HepG2 (cell line): ENCODE results near the gene HKDC1. TPM values are rescaled to one million over a fixed set of nuclear protein-coding genes. Genes with fewer than 3 reads are reported as not detected.

ENCODE experiments used
- ATAC-seq: fragments of 200-7000 bp; cut with Tn5 transposase; 3 replicates; pipeline ENCODE4 v1.9.1; 2020; ENCODE audit warnings: mild to moderate bottlenecking, moderate library complexity
- BruUV-seq: library from RNA; stranded (reverse); fragments of 400-500 nt; replicated peaks from 2 replicates; lab custom pipeline; 2021; lab: Mats Ljungman, UMichigan
- CTCF ChIA-PET: fragments of 300-600 bp; formaldehyde crosslinking; extraction: SDS; loops from one replicate; lab custom pipeline; 2021; ENCODE audit warnings: low total read pairs, inconsistent platforms, low intra/inter-chr PET ratio; lab: Yijun Ruan, JAX
- POLR2A ChIA-PET: fragments of 350-600 bp; sonication (Branson Sonifier 250); formaldehyde crosslinking; loops from one replicate; lab custom pipeline; 2020; ENCODE audit warnings: antibody characterized with exemption, inconsistent platforms; lab: Yijun Ruan, JAX
- DNase-seq: peaks from one replicate; pipeline ENCODE4 v3.0.0-alpha.2; 2015; ENCODE audit warnings: low spot score
- FAIRE-seq: peaks from 3 replicates; lab custom pipeline; 2011; peaks lifted over from hg19 to GRCh38; lab: Jason Lieb, UNC
- H2AFZ ChIP-seq: one replicate; pipeline ENCODE4 v1.6.1; 2011; ENCODE audit warnings: low read length, inconsistent platforms
- H3K27ac ChIP-seq: fragments of 300-600 bp; 3 replicates; pipeline ENCODE4 v1.8.0; 2011; ENCODE audit warnings: mixed run types, mild to moderate bottlenecking, mixed read lengths, low read length, inconsistent platforms; ENCODE audit not compliant: insufficient read depth; ENCODE audit errors: extremely low read length
- H3K27me3 ChIP-seq, 2 experiments: fragments of 200-600 bp in 1 of 2; 2 replicates in 1 of 2; 3 replicates in 1 of 2; pipeline versions ENCODE4 v1.6.0 to v1.8.0; 2011; ENCODE audit warnings: low read length in 2 of 2, mild to moderate bottlenecking in 2 of 2, moderate library complexity in 2 of 2, inconsistent platforms in 1 of 2; ENCODE audit not compliant: insufficient read depth in 2 of 2, control insufficient read depth in 1 of 2
- H3K36me3 ChIP-seq, 2 experiments: fragments of 200-600 bp in 1 of 2; replicated peaks in 1 of 2; 2 replicates in 1 of 2; 3 replicates in 1 of 2; pipeline versions ENCODE4 v1.5.1 to v1.8.0; 2011; ENCODE audit warnings: low read length in 2 of 2, inconsistent platforms in 1 of 2; ENCODE audit not compliant: insufficient read depth in 2 of 2, control insufficient read depth in 1 of 2
- H3K4me1 ChIP-seq: 2 replicates; pipeline ENCODE4 v1.5.1; 2012; ENCODE audit warnings: low read length, inconsistent platforms; ENCODE audit not compliant: insufficient read depth
- H3K4me2 ChIP-seq: 2 replicates; pipeline ENCODE4 v1.6.0; 2011; ENCODE audit warnings: low read depth, low read length, inconsistent platforms
- H3K4me3 ChIP-seq, 3 experiments: fragments of 200-600 bp in 1 of 3; sonication (generic), shearing (Covaris generic) in 1 of 3; replicated peaks in 1 of 3; 2 replicates each; pipeline ENCODE4 v1.5.1; 2011 to 2016; ENCODE audit warnings: low read length in 3 of 3, inconsistent platforms in 2 of 3, low read depth in 2 of 3, mild to moderate bottlenecking in 2 of 3, control low read depth in 1 of 3, mixed read lengths in 1 of 3; ENCODE audit not compliant: insufficient read depth in 1 of 3
- H3K79me2 ChIP-seq: one replicate; pipeline ENCODE4 v1.6.1; 2011; ENCODE audit warnings: low read length, inconsistent platforms; ENCODE audit not compliant: insufficient read depth
- H3K9ac ChIP-seq: 2 replicates; pipeline ENCODE4 v1.6.0; 2011; ENCODE audit warnings: mild to moderate bottlenecking, low read depth, low read length, inconsistent platforms; ENCODE audit not compliant: insufficient read depth
- H3K9me3 ChIP-seq: 2 replicates; pipeline ENCODE4 v1.5.1; 2012; ENCODE audit warnings: mild to moderate bottlenecking, low read length
- H4K20me1 ChIP-seq: 2 replicates; pipeline ENCODE4 v1.6.0; 2011; ENCODE audit warnings: inconsistent platforms, mild to moderate bottlenecking, low read length, moderate library complexity; ENCODE audit not compliant: insufficient read depth
- CENPT ChIP-seq: sonication (generic); formaldehyde crosslinking; IDR thresholded peaks from 2 replicates; pipeline ENCODE4 v1.8.0; 2022; ENCODE audit warnings: low read depth, mild to moderate bottlenecking, moderate library complexity, missing genetic modification reagents
- CTCF ChIP-seq: sonication (generic); formaldehyde crosslinking; IDR thresholded peaks from 2 replicates; pipeline ENCODE4 v1.5.0; 2020; ENCODE audit warnings: mild to moderate bottlenecking, missing genetic modification reagents, moderate library complexity
- DR1 ChIP-seq: sonication (generic); formaldehyde crosslinking; IDR thresholded peaks from 2 replicates; pipeline ENCODE4 v1.8.0; 2021; ENCODE audit warnings: mild to moderate bottlenecking, missing genetic modification reagents, inconsistent platforms
- HIC2 ChIP-seq: sonication (generic); formaldehyde crosslinking; IDR thresholded peaks from 2 replicates; pipeline ENCODE4 v1.9.0; 2022; ENCODE audit warnings: low read depth, missing genetic modification reagents
- HMG20B ChIP-seq: conservative IDR thresholded peaks from 2 replicates; pipeline ENCODE4 v1.6.1; 2016; ENCODE audit warnings: missing genetic modification reagents, missing compliant biosample characterization
- KAT2B ChIP-seq: fragments of 150-350 bp; IDR thresholded peaks from 2 replicates; pipeline ENCODE4 v1.6.1; 2014; ENCODE audit warnings: low read depth, low read length, borderline replicate concordance
- LCORL ChIP-seq, 2 experiments: fragments of 450-650 bp in 1 of 2; sonication (generic) in 1 of 2; formaldehyde crosslinking in 1 of 2; IDR thresholded peaks; 2 replicates each; pipeline versions ENCODE4 v1.5.0 to v1.6.1; 2017 to 2020; ENCODE audit warnings: antibody characterized with exemption in 1 of 2, missing genetic modification reagents in 1 of 2
- NFKBIZ ChIP-seq: IDR thresholded peaks from 2 replicates; pipeline ENCODE4 v1.6.1; 2018; ENCODE audit warnings: missing genetic modification reagents, missing compliant biosample characterization
- NR2F6 ChIP-seq, 2 experiments: IDR thresholded peaks; 2 replicates each; pipeline ENCODE4 v1.6.1; 2016; ENCODE audit warnings: antibody characterized with exemption in 1 of 2, mild to moderate bottlenecking in 1 of 2
- SP4 ChIP-seq: sonication (generic); formaldehyde crosslinking; IDR thresholded peaks from 2 replicates; pipeline ENCODE4 v1.8.1; 2023; ENCODE audit warnings: mild to moderate bottlenecking, missing genetic modification reagents
- SYNCRIP ChIP-seq: fragments of 200-400 bp; formaldehyde crosslinking; IDR thresholded peaks from 2 replicates; pipeline ENCODE4 v1.6.1; 2018; ENCODE audit warnings: mild to moderate bottlenecking, low read depth, low read length; ENCODE audit not compliant: insufficient read depth
- ZBTB2 ChIP-seq: sonication (generic); formaldehyde crosslinking; IDR thresholded peaks from 2 replicates; pipeline ENCODE4 v1.8.0; 2022; ENCODE audit warnings: low read depth, missing genetic modification reagents
- ZNF235 ChIP-seq: sonication (generic); formaldehyde crosslinking; IDR thresholded peaks from 2 replicates; pipeline ENCODE4 v1.8.1; 2023; ENCODE audit warnings: mild to moderate bottlenecking, missing genetic modification reagents, borderline replicate concordance
- ZNF260 ChIP-seq: sonication (generic); formaldehyde crosslinking; IDR thresholded peaks from 2 replicates; pipeline ENCODE4 v1.4.0; 2020; ENCODE audit warnings: missing genetic modification reagents, low read depth, mild to moderate bottlenecking, borderline replicate concordance
- ZNF616 ChIP-seq: sonication (generic); formaldehyde crosslinking; IDR thresholded peaks from 2 replicates; pipeline ENCODE4 v1.5.0; 2020; ENCODE audit warnings: low read depth, mild to moderate bottlenecking, missing genetic modification reagents
- ZSCAN12 ChIP-seq: sonication (generic); formaldehyde crosslinking; IDR thresholded peaks from 2 replicates; pipeline ENCODE4 v1.9.0; 2021; ENCODE audit warnings: mild to moderate bottlenecking, missing genetic modification reagents
- WGBS: methylation state at CpG from one replicate; pipeline ENCODE4 v1.1.6; 2017; ENCODE audit warnings: low lambda C conversion rate; 5-methylcytosine and 5-hydroxymethylcytosine counted together
- in situ Hi-C: cut with HindIII; loops from 2 replicates; pipeline ENCODE4 v1.10.0; 2017; ENCODE audit warnings: low pct_unique_long_range_greater_than_20kb; ENCODE audit not compliant: extremely low pct_ligation_motif_present
- intact Hi-C: fragments of 100-400 bp; cut with micrococcal nuclease; formaldehyde crosslinking; loops from one replicate; pipeline ENCODE4 v1.10.0; 2022; ENCODE audit not compliant: unreplicated experiment
- polyA plus RNA-seq, 8 experiments: library from polyadenylated mRNA; depleted of rRNA in 3 of 8; stranded (reverse) in 7 of 8; unstranded in 1 of 8; fragments of >200 nt; fragmentation: Illumina TruSeq in 4 of 8; extraction: Trizol in 4 of 8; gene quantifications; 2 replicates each; pipeline versions ENCODE4 v1.2.1 to v1.2.3, GENCODE V29; 2011 to 2016; ENCODE audit warnings: low read depth in 4 of 8, missing spikeins in 1 of 8, mixed read lengths in 1 of 8; ENCODE audit not compliant: insufficient read depth in 1 of 8
- total RNA-seq, 5 experiments: library from RNA; depleted of rRNA; stranded (reverse); fragments of >200 nt; fragmentation: Illumina TruSeq; extraction: Trizol; gene quantifications; 2 replicates each; pipeline ENCODE4 v1.2.3, GENCODE V29; 2016; ENCODE audit warnings: low read depth in 1 of 5

HKDC1 gene
- total and polyA plus RNA-seq, 2 of the 13 experiments (the other 11 are each of a cell fraction or from before 2014, with no cell fraction given): 8.1 to 12.4 TPM

GRCh38 chr10:69211104-69211503, 9.0 kb upstream of the HKDC1 start (continued):
- TF ChIP-seq LCORL (IDR thresholded peaks at IDR 0.05) (no peak), LCORL (CRISPR knock-in tag; IDR thresholded peaks at IDR 0.05) (no peak), CENPT (CRISPR knock-in tag) (no peak), ZNF235 (CRISPR knock-in tag) (no peak)

GRCh38 chr10:69211524-69211923, 8.6 kb upstream of the HKDC1 start:
- no peak overlapping the region for H3K9ac ChIP-seq
- H2AFZ ChIP-seq: no peak overlapping the region
- peaks cover 3 to 18% of the 10 kb centered on the region in 2 experiments for H3K36me3 ChIP-seq
- CTCF ChIA-PET: no interaction called here
- POLR2A ChIA-PET: interaction anchor here (1.6 kb wide), 1 partner anchor 9 kb away, joined by 3 read pairs; the partner anchor contains the start of gene HKDC1
- intact Hi-C loops (no loop called here), in situ Hi-C loops (no loop called here)
- peaks cover 43% of the 10 kb centered on the region for H3K4me1 ChIP-seq
- H3K9me3 ChIP-seq: no peaks in the 10 kb centered on the region
- ATAC-seq: no peak
- no peak overlapping the region for H3K4me2 ChIP-seq
- H3K4me3 ChIP-seq: no peak overlapping the region
- no peak for TF ChIP-seq SYNCRIP
- no peak for TF ChIP-seq KAT2B
- TF ChIP-seq ZNF260 (CRISPR knock-in tag): no peak
- no peak for TF ChIP-seq CTCF (CRISPR knock-in tag)
- no peak for TF ChIP-seq NR2F6 (IDR thresholded peaks at IDR 0.05)
- TF ChIP-seq NR2F6 (CRISPR knock-in tag; IDR thresholded peaks at IDR 0.05): no peak
- TF ChIP-seq ZBTB2: no peak
- no peak for TF ChIP-seq DR1 (CRISPR knock-in tag)
- TF ChIP-seq HIC2 (CRISPR knock-in tag): no peak
- no peak for TF ChIP-seq ZSCAN12 (CRISPR knock-in tag)
- TF ChIP-seq SP4: no peak
- TF ChIP-seq NFKBIZ: no peak
- TF ChIP-seq HMG20B (CRISPR knock-in tag): no peak
- no peak for TF ChIP-seq ZNF616
- TF ChIP-seq, all 625 proteins: peak for 0
- no TSS peak for BruUV-seq
- DNase-seq (no peak), FAIRE-seq (no peak)
- no peaks in the 10 kb centered on the region for H3K79me2 ChIP-seq
- 85% methylated on average over 3 of the region's 3 CpGs for WGBS
- H4K20me1 ChIP-seq: no peaks in the 10 kb centered on the region
- H3K27me3 ChIP-seq: no peaks in the 10 kb centered on the region
- H3K27ac ChIP-seq: no peak overlapping the region
